Inflammatory macrophage treated with lipopolysaccharide for 4 hours (primary cell): ENCODE measurements around the gene ICAM5.
"Not testable (repeated sequence)": the region's sequence is repeated elsewhere in the genome, so short reads cannot be mapped to it uniquely, and the experiment has no call there.

Experiments
- DNase-seq: peaks from one replicate; pipeline ENCODE4 v3.0.0-alpha.2; 2020

The ICAM5 gene

GRCh38 chr19:10270616-10271394 lies 18.9 kb upstream of the ICAM5 start, which contains the start of gene ICAM1:
TSS of gene ICAM1 (plus strand) at chr19:10271120. CDS start at chr19:10271160, 40 bp downstream.
- DNase-seq: peak; percentile 99

GRCh38 chr19:10271543-10272086 lies 18.1 kb upstream of the ICAM5 start:
- peak; percentile 91 for DNase-seq

- DNase-seq: no peak
Observed at GRCh38 chr19:10274589-10274988, 15.2 kb upstream of the ICAM5 start.

- no peak for DNase-seq
Observed at GRCh38 chr19:10277795-10278589, 11.8 kb upstream of the ICAM5 start.

- DNase-seq: no peak
Observed at GRCh38 chr19:10278935-10279334, 10.8 kb upstream of the ICAM5 start.

- DNase-seq: no peak
Observed at GRCh38 chr19:10279737-10280442, 9.9 kb upstream of the ICAM5 start.

- not testable (repeated sequence) for DNase-seq
Observed at GRCh38 chr19:10282043-10282442, 7.7 kb upstream of the ICAM5 start.

GRCh38 chr19:10283301-10284064 lies 6.3 kb upstream of the ICAM5 start:
- no peak for DNase-seq

GRCh38 chr19:10284065-10284959 lies 5.4 kb upstream of the ICAM5 start:
- no peak for DNase-seq

- DNase-seq: no peak
Observed at GRCh38 chr19:10284960-10285278, 4.8 kb upstream of the ICAM5 start.

- no peak for DNase-seq
Observed at GRCh38 chr19:10285393-10285792, 4.4 kb upstream of the ICAM5 start.

GRCh38 chr19:10286803-10287737 lies 2.7 kb upstream of the ICAM5 start, which contains the start of gene ICAM4:
TSS of gene ICAM4 (plus strand) at chr19:10286955. CDS start at chr19:10287013, 58 bp downstream.
- peak; percentile 74 for DNase-seq

- DNase-seq: peak; percentile 66
Observed at GRCh38 chr19:10288662-10289166, 1.0 kb upstream of the ICAM5 start.

- DNase-seq: peak; percentile 61
Observed at GRCh38 chr19:10289167-10289835, 451 bp upstream of the ICAM5 start.

- DNase-seq: no peak
Observed at GRCh38 chr19:10290357-10290875, 664 bp downstream of the ICAM5 start.

GRCh38 chr19:10290876-10291553 lies 1.3 kb downstream of the ICAM5 start:
- DNase-seq: peak; percentile 58

- no peak for DNase-seq
Observed at GRCh38 chr19:10291554-10292205, 1.9 kb downstream of the ICAM5 start.
